Suppressor macrophage treated with lipopolysaccharide for 4 hours (primary cell): ENCODE measurements around the gene PRR5.

Source experiments
- DNase-seq: peaks from one replicate; pipeline ENCODE4 v3.0.0-alpha.2; 2020

PRR5 gene

DNA sequence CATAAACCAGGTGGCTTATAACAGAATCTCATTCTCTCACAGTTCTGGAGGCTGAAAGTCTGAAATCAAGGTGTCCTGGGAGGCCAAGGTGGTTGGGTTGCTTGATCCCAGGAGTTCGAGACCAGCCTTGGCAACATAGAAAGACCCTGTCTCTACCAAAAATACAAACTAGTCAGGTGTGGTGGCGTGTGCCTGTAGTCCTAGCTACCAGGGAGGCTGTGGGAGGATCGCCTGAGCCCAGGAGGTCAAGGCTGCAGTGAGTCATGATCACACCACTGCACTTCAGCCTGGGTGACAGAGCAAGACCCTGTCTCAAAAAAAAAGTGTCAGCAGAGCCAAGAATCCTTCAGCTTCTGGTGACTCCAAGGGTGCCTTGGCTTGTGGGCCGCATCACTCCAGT, 8.9 kb upstream of the PRR5 start:
- no peak for DNase-seq

GRCh38 chr22:44693756-44694155, 8.2 kb upstream of the PRR5 start:
- no peak for DNase-seq

- DNase-seq, result peak; percentile 85
Observed at GRCh38 chr22:44697423-44698141, 4.4 kb upstream of the PRR5 start.

DNA sequence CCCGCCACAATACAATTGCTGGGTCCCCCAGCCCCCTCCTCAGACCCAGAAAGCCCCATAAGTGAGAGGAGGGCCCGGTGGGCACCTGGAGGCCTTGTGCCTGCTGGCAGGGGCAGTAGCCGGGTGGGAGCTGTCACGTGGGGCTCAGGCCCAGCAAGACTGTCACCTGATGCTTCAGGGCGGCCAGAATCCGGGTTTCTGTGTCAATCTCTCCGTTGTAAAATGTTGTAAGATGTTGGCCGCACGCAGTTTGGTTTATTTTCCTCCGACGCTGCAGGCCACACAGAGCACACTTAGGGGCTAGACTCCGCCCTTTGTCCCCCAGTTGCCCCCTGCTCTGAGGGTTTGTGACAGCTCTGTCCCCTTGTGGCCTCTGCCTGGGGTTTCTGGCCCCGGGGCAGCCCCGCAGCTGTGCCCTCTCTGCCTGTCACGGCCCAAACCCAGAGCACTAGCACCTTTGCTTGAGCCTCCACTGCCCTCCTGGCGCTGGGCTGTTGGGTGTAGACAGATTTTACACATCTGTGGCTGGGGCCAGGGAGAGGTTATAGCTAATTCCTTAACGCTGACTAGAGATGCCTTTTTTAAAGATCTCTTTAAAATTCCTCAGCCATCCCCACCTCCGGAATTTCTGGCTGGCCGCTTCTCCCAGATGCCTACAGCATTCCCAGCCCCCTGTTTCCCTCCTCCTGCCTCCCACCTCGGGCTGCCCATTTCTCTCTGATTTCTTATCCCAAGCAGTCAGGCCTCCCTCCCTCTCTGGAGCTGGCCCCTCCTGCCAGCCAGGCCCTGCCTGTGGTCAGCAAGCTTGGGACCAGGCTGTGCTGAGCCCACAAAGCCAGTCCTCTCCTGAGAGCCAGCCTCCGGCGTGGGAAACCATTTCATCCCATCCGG, 3.2 kb upstream of the PRR5 start:
- DNase-seq, result no peak

DNA sequence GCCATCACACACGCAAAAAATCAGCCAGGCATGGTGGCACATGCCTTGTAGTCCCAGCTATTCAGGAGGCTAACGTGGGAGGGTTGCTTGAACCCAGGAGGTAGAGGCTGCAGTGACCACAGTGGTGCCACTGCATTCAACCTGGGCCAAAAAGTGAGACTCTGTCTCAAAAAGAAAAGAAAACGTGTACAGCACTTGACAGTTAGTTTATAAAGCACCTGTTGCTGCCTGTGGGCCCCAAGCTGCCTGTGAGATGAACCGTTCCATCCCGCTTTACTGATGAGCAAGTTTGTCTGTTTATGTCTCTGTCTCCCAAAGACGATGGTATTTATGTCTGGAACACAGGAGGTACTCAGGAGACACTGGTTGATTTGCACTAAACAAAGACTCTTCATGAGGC, 1.5 kb upstream of the PRR5 start:
- no peak for DNase-seq

- DNase-seq, result no peak
Observed at GRCh38 chr22:44701187-44701790, 715 bp upstream of the PRR5 start.

DNA sequence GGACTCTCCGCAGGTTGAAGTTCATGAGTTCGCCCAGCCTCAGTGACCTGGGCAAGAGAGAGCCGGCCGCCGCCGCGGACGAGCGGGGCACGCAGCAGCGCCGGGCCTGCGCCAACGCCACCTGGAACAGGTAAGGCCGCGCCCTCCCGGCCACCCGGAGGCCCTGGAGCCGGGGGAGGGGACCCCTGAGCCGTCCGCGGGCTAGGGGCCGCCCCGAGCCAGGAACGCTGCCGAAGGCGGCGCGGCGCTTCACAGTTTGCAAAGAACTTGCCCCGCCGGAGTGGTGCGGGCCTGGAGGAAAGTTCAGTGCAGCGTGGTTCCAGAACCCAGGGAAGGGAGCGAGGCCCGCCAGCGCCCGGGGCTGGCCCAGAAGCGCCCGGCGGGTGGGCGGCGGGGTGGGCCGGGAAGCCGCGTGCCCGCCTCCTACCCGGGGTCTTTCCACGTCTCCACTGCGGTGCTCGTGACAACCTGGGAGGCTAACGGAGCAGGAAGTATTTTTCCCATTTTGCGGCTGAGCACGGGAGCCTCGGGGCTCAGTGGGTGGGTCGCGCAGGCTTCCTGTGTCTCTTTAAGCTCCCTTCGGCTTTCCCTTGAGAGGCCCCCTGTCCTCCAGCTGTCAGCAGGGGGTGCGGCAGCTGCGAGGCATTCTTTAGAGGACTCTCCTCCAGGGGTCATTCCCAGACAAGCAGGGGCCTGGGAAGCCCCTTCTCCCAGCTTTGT, 635 bp downstream of the PRR5 start:
- DNase-seq, result no peak

DNA sequence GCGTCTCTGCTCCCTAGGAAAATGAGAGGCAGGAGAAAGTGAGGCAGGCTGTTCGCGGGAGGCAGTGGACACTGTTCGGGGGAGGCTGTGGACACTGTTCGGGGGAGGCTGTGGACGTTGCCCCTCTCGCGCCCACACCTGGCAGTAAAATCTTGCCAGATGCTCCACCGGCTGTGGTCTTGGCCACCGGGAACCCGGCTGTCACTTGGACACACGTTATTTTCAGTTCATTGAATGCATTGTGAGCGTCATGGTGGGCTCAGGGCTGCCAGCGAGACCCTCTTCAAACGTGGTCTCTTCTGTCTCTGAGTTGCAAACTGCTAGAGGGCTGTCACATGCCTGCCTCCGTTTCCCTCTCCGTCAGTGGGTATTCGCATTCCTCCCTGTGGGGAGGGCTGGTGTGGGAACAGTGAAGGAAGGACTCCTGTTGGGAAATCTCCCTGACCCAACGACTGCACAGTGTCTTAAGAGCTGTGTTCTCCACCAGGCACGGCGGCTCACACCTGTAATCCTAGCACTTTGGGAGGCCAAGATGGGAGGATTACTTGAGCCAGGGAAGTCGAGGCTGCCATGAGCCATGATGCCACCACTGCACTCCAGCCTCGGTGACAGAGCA, 1.4 kb downstream of the PRR5 start:
- DNase-seq, result no peak

DNA sequence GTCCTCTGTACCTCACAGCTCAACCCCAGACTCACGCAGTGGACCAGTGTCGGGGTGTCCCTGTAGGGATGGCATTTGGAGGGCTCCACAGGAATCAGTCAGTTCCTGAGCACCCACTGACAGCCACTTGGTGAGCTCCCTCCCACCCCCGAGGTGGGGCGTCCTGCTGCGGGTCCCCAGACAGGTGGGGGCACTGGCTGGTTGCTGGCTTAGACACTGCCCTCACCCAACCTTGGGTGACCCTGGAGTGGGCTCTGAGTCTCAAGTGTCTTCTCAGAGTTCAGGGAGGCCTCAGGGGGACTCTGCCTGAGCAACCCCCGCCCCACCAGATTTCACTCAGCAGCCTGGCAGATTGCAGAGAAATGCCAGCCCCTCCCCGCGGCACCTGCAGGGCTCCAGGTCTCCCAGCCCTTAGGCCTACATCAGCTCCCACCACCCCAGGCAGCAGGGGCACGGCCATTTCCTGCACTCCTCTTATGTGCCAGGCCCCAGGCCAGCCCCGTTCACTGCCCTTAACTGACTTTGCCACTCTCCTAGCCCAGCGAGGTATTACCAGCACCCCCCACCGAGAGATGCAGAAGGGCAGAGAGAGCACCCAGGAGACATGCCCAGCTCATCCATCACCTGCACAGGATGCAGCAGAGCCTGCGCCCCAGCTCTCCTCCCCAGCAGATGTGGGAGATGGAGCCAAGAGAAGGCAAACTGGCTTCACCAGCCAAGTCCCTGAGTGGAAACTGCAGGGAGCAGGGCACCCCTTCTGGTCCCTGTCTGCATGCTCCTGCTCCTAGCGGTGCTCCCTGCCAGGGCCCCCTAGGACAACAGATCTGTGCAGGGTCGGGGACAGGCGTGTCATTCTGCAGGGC, 2.4 kb downstream of the PRR5 start:
- DNase-seq, result no peak

GRCh38 chr22:44705022-44705297, 3.0 kb downstream of the PRR5 start:
- DNase-seq, result no peak

DNA sequence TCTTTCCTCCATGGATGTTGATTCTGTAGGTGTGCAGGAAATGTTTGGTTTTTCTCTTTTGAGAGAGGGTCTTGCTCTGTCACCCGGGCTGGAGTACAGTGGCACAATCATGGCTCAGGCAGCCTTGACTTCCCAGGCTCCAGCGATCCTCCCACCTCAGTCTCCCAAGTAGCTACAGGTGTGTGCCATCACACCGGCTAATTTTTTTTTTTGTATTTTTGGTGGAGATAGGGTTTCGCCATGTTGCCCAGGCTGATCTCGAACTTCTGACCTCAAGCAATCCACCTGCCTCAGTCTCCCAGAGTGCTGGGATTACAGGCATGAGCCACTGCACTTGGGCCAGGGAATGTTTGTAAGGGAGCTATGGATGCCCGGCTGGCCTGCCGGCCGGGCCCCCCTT, 4.5 kb downstream of the PRR5 start:
- no peak for DNase-seq

- DNase-seq, result no peak
Observed at GRCh38 chr22:44707178-44707577, 5.2 kb downstream of the PRR5 start.

DNA sequence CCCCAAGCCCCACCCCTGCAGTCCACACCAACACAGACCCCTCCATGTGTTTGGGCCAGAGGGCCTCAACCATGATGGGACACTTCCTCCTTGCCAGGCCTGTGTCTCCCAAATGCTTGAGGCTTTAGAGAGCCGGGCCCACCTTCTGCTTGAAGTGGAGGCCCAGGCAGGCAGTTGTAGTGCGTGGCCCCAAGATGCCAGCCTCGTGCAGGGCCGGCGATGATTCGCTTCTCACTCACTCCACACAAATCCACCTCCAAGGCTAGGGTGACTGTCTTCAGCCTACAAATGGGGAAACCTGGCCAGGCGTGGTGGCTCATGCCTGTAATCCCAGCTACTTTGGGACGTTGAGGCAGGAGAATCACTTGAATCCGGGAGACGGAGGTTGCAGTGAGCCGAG, 5.7 kb downstream of the PRR5 start:
- DNase-seq, result no peak

DNA sequence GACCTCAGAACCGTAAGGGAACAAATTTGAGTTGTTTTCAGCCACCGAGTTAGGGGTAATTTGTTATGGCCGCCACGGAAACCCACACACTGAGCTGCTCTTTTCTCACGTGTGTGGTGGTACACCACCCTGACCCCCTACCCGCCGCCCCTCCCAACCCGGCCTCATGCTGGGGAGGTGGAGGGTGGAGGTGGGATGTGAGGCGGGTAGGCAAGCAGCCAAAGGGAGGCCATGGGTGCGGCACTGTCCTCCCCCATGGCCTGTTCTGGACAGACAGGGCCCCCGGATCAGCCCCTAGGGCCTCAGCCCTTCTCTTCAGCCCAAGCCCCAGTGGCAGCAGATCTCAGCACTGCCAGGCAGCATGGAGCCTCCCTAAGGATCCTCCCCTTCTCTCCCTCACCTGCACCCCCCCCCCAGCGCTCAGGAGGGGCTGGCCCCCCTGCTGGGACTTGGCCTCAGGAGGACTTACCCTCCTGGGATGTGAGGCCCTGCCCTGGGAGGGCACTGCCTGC, 7.9 kb downstream of the PRR5 start:
- DNase-seq, result no peak

DNA sequence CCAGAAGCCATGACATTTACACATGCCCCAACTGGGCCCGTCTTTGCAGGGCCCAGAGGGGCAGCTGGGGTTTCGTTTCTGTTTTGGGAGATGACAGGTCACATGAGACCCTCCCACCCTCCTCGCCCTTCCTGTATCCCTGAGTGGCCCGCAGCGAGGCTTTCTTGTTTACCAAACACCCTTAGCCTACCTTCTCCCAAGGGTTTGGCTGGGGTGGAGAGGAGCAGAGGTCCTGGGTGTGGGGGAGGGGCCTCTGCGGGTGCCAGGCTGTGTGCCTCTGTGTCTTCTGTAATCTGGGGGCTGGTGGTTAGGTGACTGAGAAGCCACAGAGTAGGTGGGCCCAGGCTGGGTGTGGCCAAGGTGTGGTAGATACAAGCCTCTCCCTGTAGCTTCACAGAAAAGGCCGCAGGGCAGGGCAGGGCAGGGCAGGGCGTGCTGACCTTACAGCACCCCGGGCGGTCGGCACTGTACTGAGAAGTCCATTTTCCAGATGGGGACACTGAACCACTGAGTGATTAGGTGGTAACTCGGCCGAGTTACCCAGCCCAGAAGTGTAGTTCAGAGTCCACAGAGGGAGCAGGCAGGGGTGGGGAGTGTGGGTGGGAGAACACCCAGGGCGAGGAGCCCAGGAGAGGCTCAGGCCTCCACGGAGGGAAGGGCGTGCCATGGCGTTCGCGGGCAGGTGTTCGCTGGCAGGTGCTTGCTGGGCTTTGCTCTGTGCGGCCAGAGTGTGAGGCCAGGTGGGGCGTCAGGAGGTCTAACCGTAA, 8.7 kb downstream of the PRR5 start:
- peak; percentile 52 for DNase-seq

GRCh38 chr22:44711241-44711560, 9.2 kb downstream of the PRR5 start:
- DNase-seq, result no peak

- no peak for DNase-seq
Observed at GRCh38 chr22:44711690-44712555, 9.9 kb downstream of the PRR5 start.

- no peak for DNase-seq
Observed at GRCh38 chr22:44712962-44713361, 11.0 kb downstream of the PRR5 start.

DNA sequence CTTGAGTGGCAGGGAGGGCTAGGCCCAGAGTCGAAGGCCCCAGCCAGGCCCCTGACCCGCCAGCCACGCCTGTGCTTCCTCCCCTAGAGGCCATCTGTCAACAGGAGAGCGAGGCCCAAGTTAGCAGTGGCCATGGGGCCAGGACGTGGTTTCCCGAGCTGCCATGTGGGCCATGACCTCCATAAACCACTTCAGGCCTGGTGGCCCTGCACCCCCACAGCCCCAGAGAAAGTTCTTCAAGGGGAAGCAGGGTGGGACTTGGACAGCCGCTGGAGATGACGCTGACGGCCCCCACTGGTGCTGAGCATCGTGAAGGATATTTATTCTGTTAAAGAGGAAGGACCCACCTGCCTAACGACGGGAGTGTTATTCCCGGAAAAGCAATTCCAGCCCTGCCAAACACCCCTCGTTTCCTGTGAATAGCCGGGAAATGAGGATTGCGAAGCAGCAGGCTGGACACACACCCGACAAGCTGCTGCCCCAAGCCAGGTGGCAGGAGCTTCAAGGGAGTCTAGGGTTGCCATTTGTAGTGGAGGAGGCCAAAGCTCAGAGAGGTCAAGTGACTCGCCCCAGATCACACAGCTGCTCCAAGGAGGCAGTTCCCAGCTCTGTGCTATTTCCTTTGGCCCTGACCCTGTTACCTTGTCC, 12.8 kb downstream of the PRR5 start:
- no peak for DNase-seq

GRCh38 chr22:44718418-44718817, 16.4 kb downstream of the PRR5 start:
- no peak for DNase-seq
